ENCODE data around the gene PPFIA1. TPM values are rescaled to one million over a fixed set of nuclear protein-coding genes. Genes with fewer than 3 reads are reported as not detected.
"Not testable (repeated sequence)": the region's sequence is repeated elsewhere in the genome, so short reads cannot be mapped to it uniquely, and the experiment has no call there.

PPFIA1 gene
- total RNA-seq, 4 donors from 2014 or later, result 34.9 to 141 (median 69.7) TPM

- H3K27ac ChIP-seq, result no peak overlapping the region
- no peaks in the 10 kb centered on the region for H3K36me3 ChIP-seq
- no peaks in the 10 kb centered on the region for H3K9me3 ChIP-seq
- H3K4me1 ChIP-seq, result no peaks in the 10 kb centered on the region
- no peaks in the 10 kb centered on the region for H3K27me3 ChIP-seq
- WGBS, result 91% methylated on average over 9 of the region's 12 CpGs
- no peak for DNase-seq (ENCODE audit: low spot score in 2 of 2)
- H3K4me3 ChIP-seq, result no peak overlapping the region
- TF ChIP-seq POLR2AphosphoS5 (IDR thresholded peaks at IDR 0.05), result no peak
- TF ChIP-seq EP300 (IDR thresholded peaks at IDR 0.05), result no peak
- no peak for TF ChIP-seq POLR2A (IDR thresholded peaks at IDR 0.05)
- no peak for TF ChIP-seq CTCF (IDR thresholded peaks at IDR 0.05)
Observed at GRCh38 chr11:70252844-70253243, 17.6 kb upstream of the PPFIA1 start.

- Histone ChIP-seq H3K36me3 (no peaks in the 10 kb centered on the region), H3K4me1 (no peaks in the 10 kb centered on the region), H3K27me3 (no peaks in the 10 kb centered on the region), H3K9me3 (no peaks in the 10 kb centered on the region), H3K27ac (no peak overlapping the region), H3K4me3 (no peak overlapping the region)
- WGBS, result 37% methylated on average over 12 of the region's 12 CpGs
- no peak for TF ChIP-seq EP300 (IDR thresholded peaks at IDR 0.05)
- TF ChIP-seq CTCF (IDR thresholded peaks at IDR 0.05), result no peak
- TF ChIP-seq POLR2AphosphoS5 (IDR thresholded peaks at IDR 0.05), result no peak
- TF ChIP-seq POLR2A (IDR thresholded peaks at IDR 0.05), result no peak
- DNase-seq (ENCODE audit: low spot score in 2 of 2), result no peak
Observed at GRCh38 chr11:70255477-70256116, 14.9 kb upstream of the PPFIA1 start.

- WGBS, result 88% methylated on average over 2 of the region's 2 CpGs
- not testable (repeated sequence) for H3K27ac ChIP-seq; H3K36me3 ChIP-seq; H3K27me3 ChIP-seq; DNase-seq (ENCODE audit: low spot score in 2 of 2); H3K4me1 ChIP-seq; H3K4me3 ChIP-seq; H3K9me3 ChIP-seq
Observed at GRCh38 chr11:70259077-70259476, 11.4 kb upstream of the PPFIA1 start.

- H3K27ac ChIP-seq, result no peak overlapping the region
- no peak overlapping the region for H3K4me3 ChIP-seq
- no peaks in the 10 kb centered on the region for H3K36me3 ChIP-seq
- WGBS, result 93% methylated on average over 6 of the region's 6 CpGs
- H3K27me3 ChIP-seq, result no peaks in the 10 kb centered on the region
- no peak for DNase-seq (ENCODE audit: low spot score in 2 of 2)
- no peaks in the 10 kb centered on the region for H3K4me1 ChIP-seq
- no peaks in the 10 kb centered on the region for H3K9me3 ChIP-seq
- TF ChIP-seq POLR2A (IDR thresholded peaks at IDR 0.05) (no peak), POLR2AphosphoS5 (IDR thresholded peaks at IDR 0.05) (no peak)
Observed at GRCh38 chr11:70262951-70263350, 7.5 kb upstream of the PPFIA1 start.

- WGBS, result 92% methylated on average over 7 of the region's 7 CpGs
- no peaks in the 10 kb centered on the region for H3K36me3 ChIP-seq
- H3K9me3 ChIP-seq, result no peaks in the 10 kb centered on the region
- H3K27me3 ChIP-seq, result no peaks in the 10 kb centered on the region
- TF ChIP-seq EP300 (IDR thresholded peaks at IDR 0.05), result no peak
- no peak for TF ChIP-seq POLR2AphosphoS5 (IDR thresholded peaks at IDR 0.05)
- no peak for TF ChIP-seq POLR2A (IDR thresholded peaks at IDR 0.05)
- TF ChIP-seq CTCF (IDR thresholded peaks at IDR 0.05), result no peak
- no peak for DNase-seq (ENCODE audit: low spot score in 2 of 2)
- no peak overlapping the region for H3K4me3 ChIP-seq
- no peak overlapping the region for H3K27ac ChIP-seq
- no peaks in the 10 kb centered on the region for H3K4me1 ChIP-seq
Observed at GRCh38 chr11:70263363-70263762, 7.1 kb upstream of the PPFIA1 start.

- H3K27ac ChIP-seq, result no peak overlapping the region
- H3K4me3 ChIP-seq, result no peak overlapping the region
- no peak for TF ChIP-seq EP300 (IDR thresholded peaks at IDR 0.05)
- no peak for TF ChIP-seq POLR2A (IDR thresholded peaks at IDR 0.05)
- TF ChIP-seq CTCF (IDR thresholded peaks at IDR 0.05), result no peak
- TF ChIP-seq POLR2AphosphoS5 (IDR thresholded peaks at IDR 0.05), result no peak
- peaks cover 8% of the 10 kb centered on the region for H3K4me1 ChIP-seq
- no peak for DNase-seq (ENCODE audit: low spot score in 2 of 2)
- WGBS, result 51% methylated on average over 7 of the region's 7 CpGs
- H3K36me3 ChIP-seq, result no peaks in the 10 kb centered on the region
- H3K9me3 ChIP-seq, result no peaks in the 10 kb centered on the region
- no peaks in the 10 kb centered on the region for H3K27me3 ChIP-seq
Observed at GRCh38 chr11:70265341-70265740, 5.1 kb upstream of the PPFIA1 start.
